GM12873 (cell line): ENCODE data around the gene CALCOCO1.

Source experiments
- TF ChIP-seq, protein P1 (sequence below): IDR thresholded peaks from 2 replicates; pipeline ENCODE4 v1.5.1; 2012; ENCODE audit warnings: low read depth, mild to moderate bottlenecking, moderate library complexity, low read length, control low read depth; ENCODE audit not compliant: insufficient read depth; ENCODE audit errors: missing control alignments

The CALCOCO1 gene

DNA sequence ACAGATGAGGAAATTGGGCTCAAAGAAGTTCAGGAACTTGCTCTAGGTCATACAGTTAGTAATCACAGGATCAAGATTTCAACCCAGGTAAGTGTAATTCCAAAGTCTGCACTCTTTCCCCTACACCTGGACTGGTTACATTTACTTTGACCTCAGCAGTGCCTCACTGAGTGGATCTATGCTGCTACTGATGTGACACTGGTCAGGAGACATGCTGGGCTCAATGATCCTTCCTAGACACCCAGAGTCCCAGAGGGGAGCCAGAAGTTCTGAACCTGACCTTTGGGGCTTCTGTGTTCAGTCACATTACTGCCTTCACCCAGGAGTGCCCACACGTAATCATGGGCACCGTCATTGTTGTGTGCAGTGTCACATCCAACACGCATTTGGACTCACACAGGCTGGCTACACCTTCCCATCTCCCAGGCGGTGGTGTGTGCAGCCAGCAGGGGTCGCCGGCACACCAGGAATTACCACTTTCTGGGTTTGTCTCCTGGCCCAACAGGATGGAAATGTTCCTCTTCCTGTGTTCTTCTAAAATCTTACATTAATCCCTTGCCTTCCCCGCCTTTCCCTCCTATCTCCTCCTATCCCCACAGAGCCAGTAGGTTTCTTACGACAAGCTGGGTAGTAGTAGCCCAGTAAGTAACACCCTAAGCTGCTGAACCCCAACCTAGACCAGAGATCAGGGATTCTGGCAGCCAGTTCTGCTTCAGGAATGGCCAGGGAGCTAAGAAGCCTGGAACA is 25.6 kb downstream of the CALCOCO1 start:
- TF ChIP-seq, protein P1, sequence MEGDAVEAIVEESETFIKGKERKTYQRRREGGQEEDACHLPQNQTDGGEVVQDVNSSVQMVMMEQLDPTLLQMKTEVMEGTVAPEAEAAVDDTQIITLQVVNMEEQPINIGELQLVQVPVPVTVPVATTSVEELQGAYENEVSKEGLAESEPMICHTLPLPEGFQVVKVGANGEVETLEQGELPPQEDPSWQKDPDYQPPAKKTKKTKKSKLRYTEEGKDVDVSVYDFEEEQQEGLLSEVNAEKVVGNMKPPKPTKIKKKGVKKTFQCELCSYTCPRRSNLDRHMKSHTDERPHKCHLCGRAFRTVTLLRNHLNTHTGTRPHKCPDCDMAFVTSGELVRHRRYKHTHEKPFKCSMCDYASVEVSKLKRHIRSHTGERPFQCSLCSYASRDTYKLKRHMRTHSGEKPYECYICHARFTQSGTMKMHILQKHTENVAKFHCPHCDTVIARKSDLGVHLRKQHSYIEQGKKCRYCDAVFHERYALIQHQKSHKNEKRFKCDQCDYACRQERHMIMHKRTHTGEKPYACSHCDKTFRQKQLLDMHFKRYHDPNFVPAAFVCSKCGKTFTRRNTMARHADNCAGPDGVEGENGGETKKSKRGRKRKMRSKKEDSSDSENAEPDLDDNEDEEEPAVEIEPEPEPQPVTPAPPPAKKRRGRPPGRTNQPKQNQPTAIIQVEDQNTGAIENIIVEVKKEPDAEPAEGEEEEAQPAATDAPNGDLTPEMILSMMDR, result peak; percentile 98

DNA sequence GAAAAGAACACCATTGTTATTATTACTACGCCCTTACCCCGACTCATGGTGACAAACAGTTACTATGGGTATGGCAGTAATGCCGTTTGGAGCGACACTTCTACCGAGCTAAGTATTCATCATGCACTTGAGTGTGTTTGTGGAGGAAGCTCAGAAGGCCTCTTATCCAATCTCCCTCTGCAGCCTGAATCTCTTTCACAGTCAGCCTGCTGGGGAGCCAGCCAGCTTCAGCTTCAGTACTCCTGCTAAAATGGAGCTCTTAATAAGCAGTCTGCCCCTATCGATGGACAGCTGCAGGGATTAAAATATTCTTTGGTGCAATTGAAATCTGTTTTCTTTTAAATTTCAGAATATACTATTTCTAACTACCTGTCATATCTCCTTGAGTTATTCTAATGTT is 26.7 kb downstream of the CALCOCO1 start:
- TF ChIP-seq, protein P1, result no peak

DNA sequence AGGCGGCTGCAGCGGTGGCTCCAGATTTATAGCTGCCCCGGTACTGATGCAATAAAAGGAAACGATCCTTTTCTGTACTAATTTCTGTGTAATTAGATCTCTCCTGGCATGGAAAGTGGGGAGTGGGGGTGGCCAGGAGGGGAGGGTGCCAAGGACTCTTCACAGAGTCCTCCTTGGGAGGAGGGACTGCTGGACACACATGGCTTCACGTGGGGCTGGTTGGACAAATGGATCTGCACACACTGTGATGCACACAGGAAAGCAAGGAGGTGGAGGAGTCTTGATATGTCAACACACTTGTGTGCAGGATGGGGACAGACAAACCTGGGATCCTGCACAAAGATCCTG is 27.6 kb downstream of the CALCOCO1 start:
- TF ChIP-seq, protein P1, result no peak

DNA sequence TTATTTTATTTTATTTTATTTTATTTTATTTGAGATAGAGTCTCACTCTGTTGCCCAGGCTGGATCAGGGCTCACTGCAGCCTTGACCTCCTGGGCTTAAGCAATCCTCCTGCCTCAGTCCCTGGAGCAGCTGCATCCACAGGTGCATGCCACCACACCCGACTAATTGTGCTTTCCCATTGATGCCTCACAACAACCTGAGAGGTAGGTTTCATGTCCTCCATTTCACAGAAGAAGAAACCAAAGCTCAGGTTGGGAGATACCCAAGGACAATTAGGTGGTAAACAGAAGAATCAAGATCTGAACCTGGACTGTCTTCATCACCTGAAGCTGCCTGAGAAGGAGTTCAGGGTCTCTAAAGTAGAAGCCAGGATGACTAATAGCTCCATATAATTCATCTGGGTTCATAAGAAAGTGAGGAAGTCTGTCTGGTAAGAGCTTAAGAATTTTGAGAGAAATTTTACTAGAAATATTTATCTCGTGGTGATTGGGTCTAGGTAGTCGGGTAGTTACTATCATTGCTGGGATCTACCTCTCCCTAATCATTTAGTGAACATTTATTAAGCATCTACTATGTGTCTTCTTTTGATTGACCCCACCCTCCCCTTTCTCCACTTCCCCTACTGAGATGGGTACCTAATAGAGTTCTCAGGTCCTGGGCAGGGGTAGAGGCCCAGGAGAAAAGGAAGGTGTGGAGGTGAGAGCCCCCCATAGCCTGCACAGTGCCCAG is 28.1 kb downstream of the CALCOCO1 start:
- TF ChIP-seq, protein P1, result no peak

DNA sequence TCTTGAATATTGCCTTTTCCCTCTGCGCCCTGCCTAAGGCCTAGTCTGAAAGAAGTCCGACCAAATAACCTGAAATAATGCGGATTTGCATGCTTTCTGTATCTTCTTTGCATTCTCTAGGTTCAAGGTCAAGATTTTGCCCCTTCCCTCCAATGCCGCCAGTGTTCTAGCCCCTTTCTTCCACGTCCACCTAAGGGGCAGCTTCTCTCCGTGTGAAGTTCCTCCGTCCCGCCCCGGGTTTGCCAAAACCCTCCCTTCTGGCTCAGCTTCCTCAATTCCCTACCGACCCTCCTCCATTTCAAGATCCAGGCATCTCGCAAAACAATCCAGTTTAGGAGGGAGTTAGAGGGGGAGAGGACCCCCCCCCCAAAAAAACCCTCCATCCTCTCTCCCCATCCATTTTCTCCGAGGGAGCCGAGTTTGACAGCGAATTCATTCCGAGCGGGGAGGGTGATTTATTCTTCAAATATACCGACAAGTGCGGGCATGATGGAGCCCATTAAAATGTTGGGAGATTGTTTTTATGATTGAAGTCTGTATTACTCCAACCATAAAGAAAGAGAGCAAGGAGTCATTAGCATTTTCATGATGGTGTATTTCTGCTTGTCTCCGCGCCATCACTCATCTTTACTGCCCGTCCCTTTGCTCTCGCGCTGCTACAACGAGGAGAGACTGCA is 30.5 kb downstream of the CALCOCO1 start:
- TF ChIP-seq, protein P1, result no peak

DNA sequence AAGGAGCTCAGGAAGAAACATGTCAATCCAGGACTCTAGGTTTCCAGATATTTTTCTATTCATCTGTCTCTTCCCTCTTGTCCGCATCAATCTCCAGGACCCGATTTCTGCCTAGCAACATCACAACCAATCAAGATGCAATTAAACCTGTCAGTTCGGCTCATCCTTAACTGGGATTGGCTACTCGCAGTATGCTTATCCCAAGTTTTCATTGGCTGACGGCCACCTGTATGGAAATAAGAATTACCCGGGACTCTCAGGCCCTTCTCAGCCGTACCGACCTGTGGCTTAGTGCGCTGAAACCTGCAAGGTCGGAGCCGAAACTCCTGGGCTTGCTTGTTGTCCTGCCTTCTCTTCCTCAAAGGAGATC is 31.0 kb downstream of the CALCOCO1 start:
- TF ChIP-seq, protein P1, result no peak
